ENCODE measurements around the gene TWF2. TPM values are rescaled to one million over a fixed set of nuclear protein-coding genes. Genes with fewer than 3 reads are reported as not detected.

Gene TWF2
- total and polyA plus RNA-seq, 2 of the 13 experiments (the other 11 are each of a cell fraction or from before 2014, with no cell fraction given) = 45.5 to 108 TPM

DNA sequence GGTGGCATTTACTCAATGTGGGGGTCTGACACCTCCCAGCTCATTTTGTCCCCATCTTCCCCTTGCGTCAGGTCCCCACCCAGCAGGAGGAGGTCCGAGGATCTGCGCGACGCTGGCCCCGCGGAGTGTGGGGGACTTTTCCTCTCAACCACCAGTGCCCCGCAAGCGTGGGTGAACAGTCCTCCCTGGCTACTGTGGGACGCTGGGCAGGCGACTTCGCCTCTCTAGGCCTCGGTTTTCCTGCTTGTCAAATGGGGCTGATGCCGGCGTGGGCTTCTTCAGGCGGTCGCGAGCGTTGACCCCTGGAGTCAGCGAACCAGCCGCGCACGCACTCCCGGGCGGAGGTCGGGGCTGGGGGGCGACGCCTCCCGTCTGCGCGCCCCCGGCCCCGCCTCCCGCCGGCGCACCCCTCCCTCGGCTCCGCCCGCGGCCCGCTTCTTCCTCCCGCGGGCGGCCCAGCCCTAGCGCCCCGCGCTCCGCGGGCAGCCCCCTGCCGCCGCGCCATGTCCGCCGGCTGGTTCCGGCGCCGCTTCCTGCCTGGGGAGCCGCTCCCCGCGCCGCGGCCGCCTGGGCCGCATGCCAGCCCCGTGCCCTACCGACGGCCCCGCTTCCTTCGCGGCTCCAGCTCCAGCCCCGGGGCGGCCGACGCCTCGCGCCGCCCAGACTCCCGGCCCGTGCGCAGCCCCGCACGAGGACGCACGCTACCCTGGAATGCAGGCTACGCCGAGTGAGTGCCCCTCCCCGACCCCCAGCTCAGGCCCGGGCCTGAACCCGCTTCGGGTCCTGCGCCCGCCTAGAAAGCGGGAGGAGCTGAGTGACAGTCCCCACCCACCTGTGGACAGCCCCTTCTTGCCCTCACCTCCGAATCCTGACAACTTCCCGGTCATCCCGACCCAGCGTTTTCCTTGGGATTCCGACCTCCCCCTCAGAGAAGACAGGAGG is 6.6 kb upstream of the TWF2 start, which contains the start of gene PPM1M (continued):
- TF ChIP-seq, protein P1, sequence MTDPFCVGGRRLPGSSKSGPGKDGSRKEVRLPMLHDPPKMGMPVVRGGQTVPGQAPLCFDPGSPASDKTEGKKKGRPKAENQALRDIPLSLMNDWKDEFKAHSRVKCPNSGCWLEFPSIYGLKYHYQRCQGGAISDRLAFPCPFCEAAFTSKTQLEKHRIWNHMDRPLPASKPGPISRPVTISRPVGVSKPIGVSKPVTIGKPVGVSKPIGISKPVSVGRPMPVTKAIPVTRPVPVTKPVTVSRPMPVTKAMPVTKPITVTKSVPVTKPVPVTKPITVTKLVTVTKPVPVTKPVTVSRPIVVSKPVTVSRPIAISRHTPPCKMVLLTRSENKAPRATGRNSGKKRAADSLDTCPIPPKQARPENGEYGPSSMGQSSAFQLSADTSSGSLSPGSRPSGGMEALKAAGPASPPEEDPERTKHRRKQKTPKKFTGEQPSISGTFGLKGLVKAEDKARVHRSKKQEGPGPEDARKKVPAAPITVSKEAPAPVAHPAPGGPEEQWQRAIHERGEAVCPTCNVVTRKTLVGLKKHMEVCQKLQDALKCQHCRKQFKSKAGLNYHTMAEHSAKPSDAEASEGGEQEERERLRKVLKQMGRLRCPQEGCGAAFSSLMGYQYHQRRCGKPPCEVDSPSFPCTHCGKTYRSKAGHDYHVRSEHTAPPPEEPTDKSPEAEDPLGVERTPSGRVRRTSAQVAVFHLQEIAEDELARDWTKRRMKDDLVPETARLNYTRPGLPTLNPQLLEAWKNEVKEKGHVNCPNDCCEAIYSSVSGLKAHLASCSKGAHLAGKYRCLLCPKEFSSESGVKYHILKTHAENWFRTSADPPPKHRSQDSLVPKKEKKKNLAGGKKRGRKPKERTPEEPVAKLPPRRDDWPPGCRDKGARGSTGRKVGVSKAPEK (CRISPR knock-in tag; IDR thresholded peaks at IDR 0.05; ENCODE audit: borderline replicate concordance) = no peak
- TF ChIP-seq ZNF232 (CRISPR knock-in tag; IDR thresholded peaks at IDR 0.05; ENCODE audit: borderline replicate concordance) (0 out of 2 replicates have a peak, but pooled peaks have one; percentile 54), ZNF768 (CRISPR knock-in tag; IDR thresholded peaks at IDR 0.05) (0 out of 2 replicates have a peak, but pooled peaks have one; percentile 10), ZBTB7B (CRISPR knock-in tag; IDR thresholded peaks at IDR 0.05) (peak; percentile 43; the same call in 1 of the 2 replicates), CEBPG (CRISPR knock-in tag; IDR thresholded peaks at IDR 0.05) (no peak), ZNF460 (CRISPR knock-in tag; IDR thresholded peaks at IDR 0.05; ENCODE audit: borderline replicate concordance) (no peak), ELF3 (CRISPR knock-in tag; IDR thresholded peaks at IDR 0.05) (peak; percentile 57; the same call in 1 of the 2 replicates), ARNT2 (CRISPR knock-in tag; IDR thresholded peaks at IDR 0.05; ENCODE audit: low read depth) (peak; percentile 75; the same call in 1 of the 2 replicates), ZNF605 (CRISPR knock-in tag; IDR thresholded peaks at IDR 0.05) (peak; percentile 38; the same call in 1 of the 2 replicates), ATAD3A (CRISPR knock-in tag; IDR thresholded peaks at IDR 0.05) (no peak), TP53 (CRISPR knock-in tag; conservative IDR thresholded peaks at IDR 0.05) (no peak), ZNF563 (CRISPR knock-in tag; IDR thresholded peaks at IDR 0.05) (peak; percentile 98), MAZ (IDR thresholded peaks at IDR 0.05; ENCODE audit: borderline replicate concordance, low read depth, low read length) (0 out of 2 replicates have a peak, but pooled peaks have one; percentile 23), MAZ (CRISPR knock-in tag; IDR thresholded peaks at IDR 0.05; ENCODE audit: low read depth) (no peak), SRY (CRISPR knock-in tag; IDR thresholded peaks at IDR 0.05) (no peak; the same call in 1 of the 2 replicates)
- TF ChIP-seq, protein P2, sequence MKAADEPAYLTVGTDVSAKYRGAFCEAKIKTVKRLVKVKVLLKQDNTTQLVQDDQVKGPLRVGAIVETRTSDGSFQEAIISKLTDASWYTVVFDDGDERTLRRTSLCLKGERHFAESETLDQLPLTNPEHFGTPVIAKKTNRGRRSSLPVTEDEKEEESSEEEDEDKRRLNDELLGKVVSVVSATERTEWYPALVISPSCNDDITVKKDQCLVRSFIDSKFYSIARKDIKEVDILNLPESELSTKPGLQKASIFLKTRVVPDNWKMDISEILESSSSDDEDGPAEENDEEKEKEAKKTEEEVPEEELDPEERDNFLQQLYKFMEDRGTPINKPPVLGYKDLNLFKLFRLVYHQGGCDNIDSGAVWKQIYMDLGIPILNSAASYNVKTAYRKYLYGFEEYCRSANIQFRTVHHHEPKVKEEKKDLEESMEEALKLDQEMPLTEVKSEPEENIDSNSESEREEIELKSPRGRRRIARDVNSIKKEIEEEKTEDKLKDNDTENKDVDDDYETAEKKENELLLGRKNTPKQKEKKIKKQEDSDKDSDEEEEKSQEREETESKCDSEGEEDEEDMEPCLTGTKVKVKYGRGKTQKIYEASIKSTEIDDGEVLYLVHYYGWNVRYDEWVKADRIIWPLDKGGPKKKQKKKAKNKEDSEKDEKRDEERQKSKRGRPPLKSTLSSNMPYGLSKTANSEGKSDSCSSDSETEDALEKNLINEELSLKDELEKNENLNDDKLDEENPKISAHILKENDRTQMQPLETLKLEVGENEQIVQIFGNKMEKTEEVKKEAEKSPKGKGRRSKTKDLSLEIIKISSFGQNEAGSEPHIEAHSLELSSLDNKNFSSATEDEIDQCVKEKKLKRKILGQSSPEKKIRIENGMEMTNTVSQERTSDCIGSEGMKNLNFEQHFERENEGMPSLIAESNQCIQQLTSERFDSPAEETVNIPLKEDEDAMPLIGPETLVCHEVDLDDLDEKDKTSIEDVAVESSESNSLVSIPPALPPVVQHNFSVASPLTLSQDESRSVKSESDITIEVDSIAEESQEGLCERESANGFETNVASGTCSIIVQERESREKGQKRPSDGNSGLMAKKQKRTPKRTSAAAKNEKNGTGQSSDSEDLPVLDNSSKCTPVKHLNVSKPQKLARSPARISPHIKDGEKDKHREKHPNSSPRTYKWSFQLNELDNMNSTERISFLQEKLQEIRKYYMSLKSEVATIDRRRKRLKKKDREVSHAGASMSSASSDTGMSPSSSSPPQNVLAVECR (CRISPR knock-in tag; IDR thresholded peaks at IDR 0.05; ENCODE audit: borderline replicate concordance) = peak; percentile 16; the same call in 1 of the 2 replicates
- TF ChIP-seq, protein P3, sequence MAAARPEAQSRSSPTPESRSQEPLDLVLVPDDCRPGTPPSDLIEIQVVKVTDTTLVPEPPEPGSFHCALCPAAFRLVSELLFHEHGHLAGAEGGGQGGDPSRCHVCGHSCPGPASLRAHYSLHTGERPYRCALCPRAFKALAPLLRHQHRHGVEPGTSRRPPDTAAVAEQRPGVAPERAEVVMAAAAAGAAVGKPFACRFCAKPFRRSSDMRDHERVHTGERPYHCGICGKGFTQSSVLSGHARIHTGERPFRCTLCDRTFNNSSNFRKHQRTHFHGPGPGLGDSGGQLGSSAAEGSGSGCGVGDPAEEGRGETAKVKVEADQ (CRISPR knock-in tag; IDR thresholded peaks at IDR 0.05; ENCODE audit: borderline replicate concordance) = peak; percentile 56; the same call in 1 of the 2 replicates
- TF ChIP-seq, protein P4, sequence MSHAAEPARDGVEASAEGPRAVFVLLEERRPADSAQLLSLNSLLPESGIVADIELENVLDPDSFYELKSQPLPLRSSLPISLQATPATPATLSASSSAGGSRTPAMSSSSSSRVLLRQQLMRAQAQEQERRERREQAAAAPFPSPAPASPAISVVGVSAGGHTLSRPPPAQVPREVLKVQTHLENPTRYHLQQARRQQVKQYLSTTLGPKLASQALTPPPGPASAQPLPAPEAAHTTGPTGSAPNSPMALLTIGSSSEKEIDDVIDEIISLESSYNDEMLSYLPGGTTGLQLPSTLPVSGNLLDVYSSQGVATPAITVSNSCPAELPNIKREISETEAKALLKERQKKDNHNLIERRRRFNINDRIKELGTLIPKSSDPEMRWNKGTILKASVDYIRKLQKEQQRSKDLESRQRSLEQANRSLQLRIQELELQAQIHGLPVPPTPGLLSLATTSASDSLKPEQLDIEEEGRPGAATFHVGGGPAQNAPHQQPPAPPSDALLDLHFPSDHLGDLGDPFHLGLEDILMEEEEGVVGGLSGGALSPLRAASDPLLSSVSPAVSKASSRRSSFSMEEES (CRISPR knock-in tag; IDR thresholded peaks at IDR 0.05) = 0 out of 2 replicates have a peak, but pooled peaks have one; percentile 23
